ENCODE data around the gene HES2.
"Not testable (repeated sequence)": the region's sequence is repeated elsewhere in the genome, so short reads cannot be mapped to it uniquely, and the experiment has no call there.

HES2 gene

GRCh38 chr1:6453895-6454855 is 34.5 kb upstream of the HES2 start:
- not testable (repeated sequence) for DNase-seq

- DNase-seq: no peak
Measured at GRCh38 chr1:6450943-6451373, 31.2 kb upstream of the HES2 start.

- DNase-seq: not testable (repeated sequence)
Measured at GRCh38 chr1:6450486-6450885, 30.8 kb upstream of the HES2 start.

- no peak for DNase-seq
Measured at GRCh38 chr1:6450005-6450450, 30.3 kb upstream of the HES2 start.

DNA sequence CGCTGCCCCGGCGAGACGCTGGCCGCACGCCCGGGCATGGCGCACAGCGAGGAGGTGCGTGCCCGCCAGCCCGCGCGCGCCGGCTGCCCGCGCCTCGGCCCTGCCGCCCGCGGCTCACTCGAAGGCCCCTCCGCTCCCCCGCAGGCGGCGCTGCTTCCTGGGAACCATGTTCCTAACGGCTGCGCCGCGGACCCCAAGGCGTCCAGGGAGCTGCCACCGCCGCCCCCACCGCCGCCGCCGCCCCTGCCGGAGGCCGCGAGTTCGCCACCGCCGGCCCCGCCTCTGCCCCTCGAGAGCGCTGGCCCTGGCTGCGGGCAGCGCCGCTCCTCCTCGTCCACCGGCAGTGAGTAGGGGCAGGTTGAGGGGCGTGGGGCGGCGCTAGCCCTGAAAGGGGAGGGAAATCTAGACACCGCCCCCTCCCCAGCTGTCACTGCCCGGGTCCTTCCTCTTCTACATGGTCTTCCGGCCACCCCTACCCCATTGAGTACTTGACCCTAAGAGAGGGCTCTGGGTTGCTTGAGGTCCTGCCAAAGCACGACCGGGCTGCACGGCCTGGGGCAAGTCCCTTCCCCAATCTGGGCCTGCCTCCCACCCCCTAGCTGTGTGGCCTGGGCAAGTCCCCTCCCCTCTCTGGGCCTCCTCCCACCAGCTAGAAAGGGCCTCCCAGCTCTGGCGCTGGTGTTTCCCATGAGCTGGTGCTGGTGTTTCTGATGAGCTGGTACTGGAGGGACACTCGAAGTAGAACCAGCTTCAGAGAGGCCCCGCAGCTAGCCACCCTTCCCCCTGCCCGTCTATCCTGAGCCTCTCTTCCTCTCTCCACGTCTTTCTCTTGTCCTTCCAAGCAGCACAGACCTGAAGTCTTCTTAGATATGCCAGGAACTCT is 29.3 kb upstream of the HES2 start:
- DNase-seq: peak; percentile 45

GRCh38 chr1:6447818-6448748 is 28.4 kb upstream of the HES2 start:
- no peak for DNase-seq

- DNase-seq: no peak
Measured at GRCh38 chr1:6447016-6447817, 27.5 kb upstream of the HES2 start.

GRCh38 chr1:6446665-6447015 is 26.9 kb upstream of the HES2 start:
- no peak for DNase-seq

DNA sequence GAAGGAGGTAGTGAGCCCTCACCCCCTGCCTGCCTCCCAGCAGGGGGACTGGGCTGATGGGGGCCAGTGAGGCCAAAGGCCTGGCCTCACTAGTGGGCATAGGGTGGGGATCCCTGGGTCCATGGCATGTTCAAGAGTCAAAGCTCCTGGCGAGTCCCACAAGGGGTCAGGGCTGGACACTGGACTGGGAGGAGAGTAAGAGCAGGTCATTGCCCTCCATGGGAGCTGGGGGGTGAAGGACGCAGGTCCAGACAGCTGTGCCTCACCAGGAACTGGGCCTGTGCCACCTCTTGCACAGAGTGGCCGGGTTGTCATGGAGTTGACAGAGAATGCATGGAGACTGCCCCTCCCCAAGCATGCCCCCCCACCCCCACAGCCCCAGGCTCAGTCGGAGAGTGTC is 26.2 kb upstream of the HES2 start:
- not testable (repeated sequence) for DNase-seq

DNA sequence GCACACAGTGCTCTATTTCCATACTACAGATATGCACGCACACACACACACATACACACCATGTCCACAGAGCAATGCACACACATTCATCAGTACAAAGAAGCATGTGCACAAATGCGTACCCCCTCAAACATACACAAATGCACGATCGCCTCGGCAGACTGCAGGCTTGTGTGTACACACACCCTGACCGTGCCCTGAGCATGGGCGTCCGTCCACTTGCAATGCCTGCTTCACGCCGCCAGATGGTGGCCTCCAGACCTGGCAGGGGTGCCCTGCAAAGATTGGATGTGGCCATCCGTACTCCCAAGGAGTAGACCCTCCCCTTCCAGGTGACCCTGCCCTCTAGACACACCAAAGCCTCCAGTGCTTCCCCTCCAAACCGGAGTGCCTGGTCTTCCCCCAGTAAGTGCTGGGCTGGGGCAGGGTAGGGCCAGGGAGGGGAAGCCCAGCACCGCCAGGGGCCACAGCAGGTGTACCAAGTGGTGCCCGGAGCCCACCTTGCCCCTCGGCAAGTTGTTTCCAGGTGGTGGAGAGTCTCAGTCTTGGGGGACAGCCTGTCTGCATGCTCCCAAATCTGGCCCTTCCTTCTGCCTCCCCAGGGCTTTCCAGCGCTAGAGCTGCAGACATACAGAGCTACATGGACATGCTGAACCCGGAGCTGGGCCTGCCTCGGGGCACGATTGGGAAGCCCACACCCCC is 25.5 kb upstream of the HES2 start:
- DNase-seq: no peak

GRCh38 chr1:6444377-6444776 is 24.7 kb upstream of the HES2 start:
- DNase-seq: no peak

DNA sequence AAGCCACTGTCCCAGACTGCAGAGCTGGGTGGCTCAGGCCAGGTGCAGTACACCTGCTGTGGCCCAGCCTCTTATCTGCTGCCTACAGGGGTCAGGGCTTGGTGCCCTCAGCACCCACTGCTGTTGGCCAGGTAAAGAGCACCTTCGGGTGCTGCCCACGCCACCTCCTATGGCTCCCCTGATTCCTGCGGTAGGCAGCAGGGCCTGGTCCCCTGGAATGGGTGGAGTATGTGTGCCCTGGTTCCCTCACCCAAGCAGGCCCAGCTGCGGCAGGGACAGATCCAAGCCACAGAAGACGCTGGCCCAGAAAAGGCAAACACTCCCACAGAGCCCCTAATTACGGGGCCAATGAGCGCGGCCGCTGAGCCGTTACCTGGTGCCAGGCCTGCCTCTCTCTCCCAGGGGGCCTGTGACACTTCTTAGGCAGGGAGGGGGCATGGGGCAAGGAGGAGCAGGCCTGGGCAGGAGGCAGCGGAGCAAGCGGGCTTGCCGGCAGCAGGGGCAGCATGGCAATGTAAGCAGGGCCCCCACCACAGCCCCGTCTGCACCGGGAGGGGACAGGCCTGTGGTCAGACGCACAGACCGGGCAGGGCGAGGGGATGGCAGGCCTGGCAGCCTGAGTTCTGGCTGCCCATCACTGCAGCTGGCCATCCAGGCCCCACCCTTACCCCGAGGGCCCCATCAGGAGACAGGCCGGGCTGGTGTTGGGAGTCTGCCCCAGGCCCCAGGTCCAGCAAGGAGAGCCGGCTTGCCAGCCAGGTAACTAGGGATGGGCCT is 23.8 kb upstream of the HES2 start:
- DNase-seq: no peak

DNA sequence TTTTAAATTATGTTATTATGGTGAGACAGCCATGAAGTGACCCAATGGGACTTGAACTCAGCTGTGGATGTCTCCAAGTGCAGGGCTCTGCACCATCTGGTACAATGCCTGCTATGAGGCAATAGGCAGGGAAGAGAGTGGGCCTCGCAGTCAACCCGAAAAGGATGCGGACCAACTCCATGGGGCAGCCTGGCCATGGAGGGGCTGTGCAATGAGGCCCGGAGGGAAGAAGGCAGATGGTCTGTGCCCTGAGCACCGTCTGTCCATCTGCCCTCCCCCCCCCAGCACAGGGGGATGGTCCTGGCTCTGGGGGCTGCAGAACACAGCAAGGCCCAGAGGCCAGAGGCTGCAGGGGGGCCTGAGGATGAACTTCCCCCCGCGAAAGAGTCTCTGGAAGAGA is 21.9 kb upstream of the HES2 start:
- peak; percentile 11 for DNase-seq

DNA sequence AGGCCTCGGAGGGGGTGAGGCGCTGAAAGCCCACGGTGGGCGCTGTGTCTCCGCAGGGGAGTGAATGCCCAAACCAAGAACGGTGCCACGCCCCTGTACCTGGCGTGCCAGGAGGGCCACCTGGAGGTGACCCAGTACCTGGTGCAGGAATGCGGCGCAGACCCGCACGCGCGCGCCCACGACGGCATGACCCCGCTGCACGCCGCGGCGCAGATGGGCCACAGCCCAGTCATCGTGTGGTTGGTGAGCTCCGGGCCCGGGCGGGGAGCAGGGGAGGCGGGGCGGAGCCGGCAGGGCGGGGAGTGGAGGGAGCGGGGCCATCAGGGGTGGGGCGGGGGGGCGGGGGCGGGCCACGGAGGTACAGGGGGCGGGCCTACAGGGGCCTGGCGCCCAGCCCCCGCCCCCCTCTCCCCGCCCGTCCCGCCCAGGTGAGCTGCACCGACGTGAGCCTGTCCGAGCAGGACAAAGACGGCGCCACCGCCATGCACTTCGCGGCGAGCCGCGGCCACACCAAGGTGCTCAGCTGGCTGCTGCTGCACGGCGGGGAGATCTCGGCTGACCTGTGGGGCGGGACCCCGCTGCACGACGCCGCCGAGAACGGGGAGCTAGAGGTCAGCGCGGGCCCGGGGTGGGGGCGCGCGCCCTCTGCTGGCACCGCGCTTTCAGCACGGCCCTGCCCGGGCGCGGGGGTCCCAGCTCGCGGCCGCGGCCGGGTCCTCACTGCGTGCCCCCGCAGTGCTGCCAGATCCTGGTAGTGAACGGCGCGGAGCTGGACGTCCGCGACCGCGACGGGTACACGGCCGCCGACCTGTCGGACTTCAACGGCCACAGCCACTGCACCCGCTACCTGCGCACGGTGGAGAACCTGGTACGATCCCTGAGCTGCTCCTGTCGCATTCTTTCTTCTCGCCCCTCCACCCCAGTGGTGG is 20.7 kb upstream of the HES2 start:
- peak; percentile 41 for DNase-seq

GRCh38 chr1:6438047-6438525 is 18.4 kb upstream of the HES2 start:
- peak; percentile 65 for DNase-seq

- peak; percentile 33 for DNase-seq
Measured at GRCh38 chr1:6437012-6437700, 17.4 kb upstream of the HES2 start.

DNA sequence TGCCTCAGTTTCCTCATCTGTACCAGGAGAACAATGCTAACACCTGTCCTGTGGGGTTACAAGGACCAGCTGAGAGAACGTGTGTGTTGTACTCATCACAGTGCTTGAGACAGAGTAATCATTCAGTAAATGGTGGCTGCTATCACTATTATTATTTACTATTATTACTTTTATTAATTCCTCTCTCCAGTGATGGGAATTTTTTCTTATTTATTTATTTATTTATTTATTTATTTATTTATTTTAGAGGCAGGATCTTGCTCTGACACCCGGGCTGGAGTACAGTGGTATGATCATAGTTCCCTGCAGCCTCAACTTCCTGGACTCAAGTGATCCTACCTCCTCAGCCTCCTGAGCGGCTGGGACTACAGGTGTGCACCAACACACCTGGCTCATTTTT is 16.6 kb upstream of the HES2 start:
- not testable (repeated sequence) for DNase-seq

GRCh38 chr1:6435547-6435946 is 15.8 kb upstream of the HES2 start:
- no peak for DNase-seq

Measured in right hindlimb (tissue), 1 donor.